Activated CD8-positive, alpha-beta memory T cell treated with anti-CD3 and anti-CD28 coated beads, Interleukin-2, amount 50 U/mL, for 1 hour (primary cell): ENCODE measurements around the gene ZNF14.
"Not testable (repeated sequence)": the region's sequence is repeated elsewhere in the genome, so short reads cannot be mapped to it uniquely, and the experiment has no call there.

Experiments used
- DNase-seq: peaks from one replicate; pipeline ENCODE4 v3.0.0-alpha.2; 2020; ENCODE audit errors: extremely low read depth

The ZNF14 gene

DNA sequence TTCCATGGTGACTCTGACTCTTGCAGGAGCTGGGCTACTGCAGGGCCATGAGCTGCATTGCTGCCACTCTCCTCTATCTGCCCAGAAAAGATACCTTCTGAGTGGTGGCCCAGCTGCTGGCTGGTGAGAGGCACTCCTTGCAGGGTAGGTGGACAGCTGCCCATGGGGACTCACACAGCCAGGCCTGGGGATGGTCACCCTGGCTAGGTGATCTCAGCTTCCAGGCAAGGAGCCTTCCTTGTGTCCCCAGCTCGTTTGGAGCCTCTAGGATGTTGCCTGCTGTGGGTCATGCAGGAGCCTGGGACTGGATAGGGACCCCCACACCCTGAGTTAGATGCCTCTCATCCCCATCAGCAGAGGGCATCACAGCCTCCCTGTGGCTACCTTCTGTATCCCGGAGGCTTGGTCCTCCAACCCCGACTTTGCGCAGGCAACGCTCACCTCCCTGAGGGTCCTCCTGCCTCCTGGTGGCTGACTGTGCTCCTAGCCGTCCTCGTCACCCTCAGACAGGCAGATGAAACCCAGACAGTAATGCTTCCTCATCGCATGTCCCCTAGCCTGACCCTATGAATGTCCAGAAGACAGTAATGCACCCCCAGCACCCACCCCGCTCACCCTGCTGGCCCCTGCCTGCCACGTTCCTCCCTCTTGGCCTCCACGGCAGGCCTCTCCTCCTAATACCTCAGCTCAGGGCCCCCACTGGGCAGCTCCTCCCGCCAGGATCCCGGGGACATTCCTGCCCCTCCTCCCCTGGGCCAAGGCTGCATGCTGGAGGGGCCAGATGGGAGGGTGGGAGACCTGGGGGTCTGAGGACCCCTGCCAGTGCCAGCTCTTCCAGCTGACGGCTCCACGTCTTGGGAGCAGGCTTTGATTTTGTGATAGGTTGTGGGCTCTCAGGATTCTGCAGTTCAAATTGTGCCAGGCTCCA, 13.6 kb upstream of the ZNF14 start:
- no peak for DNase-seq

DNA sequence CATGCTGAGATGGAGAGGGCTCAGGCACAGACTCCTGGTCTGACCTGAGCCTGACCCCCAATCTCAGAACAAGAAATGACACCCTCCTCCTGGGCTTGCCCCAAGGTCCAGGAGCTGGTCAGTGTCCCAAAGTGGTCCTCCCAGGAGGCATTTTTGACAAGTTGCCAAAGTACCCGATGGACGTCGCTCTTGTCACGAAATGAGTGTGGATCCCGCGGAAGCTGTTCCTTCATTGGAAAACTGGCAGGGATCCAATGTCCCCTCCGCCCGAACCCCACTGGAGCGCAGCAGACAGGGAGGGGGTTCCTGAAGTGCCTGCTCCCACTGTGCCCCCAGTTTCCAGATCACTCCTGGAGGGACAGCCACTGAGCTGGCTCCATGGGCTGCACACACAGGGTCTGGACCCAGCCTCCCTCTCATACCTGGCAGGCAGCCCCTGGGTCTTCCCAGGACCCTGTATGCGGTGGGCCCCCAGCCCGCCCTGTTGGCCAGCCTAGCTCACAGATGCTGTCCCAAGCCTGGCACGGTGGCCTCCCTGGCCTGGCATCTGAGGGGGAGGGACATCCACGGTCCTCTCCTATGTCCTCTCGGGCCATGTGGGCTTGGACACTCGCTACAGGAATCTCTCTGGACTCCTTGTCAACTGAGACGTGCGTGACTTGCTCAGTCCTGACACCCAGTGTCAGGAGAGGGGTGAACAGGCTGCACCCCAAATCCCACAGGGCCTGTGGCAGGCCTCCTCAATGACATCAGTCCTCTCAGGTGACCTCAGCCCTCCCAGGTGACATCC, 12.8 kb upstream of the ZNF14 start:
- DNase-seq: no peak

DNA sequence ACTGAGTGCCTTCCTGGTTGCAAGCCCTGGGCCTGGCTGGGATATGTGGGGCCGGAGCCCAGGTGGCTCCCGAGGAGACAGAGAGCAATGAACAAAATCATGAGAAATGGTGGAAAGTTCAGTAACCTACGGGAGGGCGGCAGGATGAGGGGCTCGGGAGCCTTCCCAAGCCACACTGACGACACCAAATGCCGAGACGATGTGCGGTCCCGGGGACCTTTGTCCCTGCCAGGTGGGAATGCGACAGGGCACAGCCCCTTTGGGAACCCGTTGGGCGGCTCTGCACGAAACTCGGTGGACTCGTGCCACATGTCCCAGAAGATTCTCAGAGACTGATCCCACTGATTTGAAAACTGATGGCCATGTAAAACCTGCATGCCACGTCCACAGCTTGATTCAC, 11.7 kb upstream of the ZNF14 start:
- no peak for DNase-seq

DNA sequence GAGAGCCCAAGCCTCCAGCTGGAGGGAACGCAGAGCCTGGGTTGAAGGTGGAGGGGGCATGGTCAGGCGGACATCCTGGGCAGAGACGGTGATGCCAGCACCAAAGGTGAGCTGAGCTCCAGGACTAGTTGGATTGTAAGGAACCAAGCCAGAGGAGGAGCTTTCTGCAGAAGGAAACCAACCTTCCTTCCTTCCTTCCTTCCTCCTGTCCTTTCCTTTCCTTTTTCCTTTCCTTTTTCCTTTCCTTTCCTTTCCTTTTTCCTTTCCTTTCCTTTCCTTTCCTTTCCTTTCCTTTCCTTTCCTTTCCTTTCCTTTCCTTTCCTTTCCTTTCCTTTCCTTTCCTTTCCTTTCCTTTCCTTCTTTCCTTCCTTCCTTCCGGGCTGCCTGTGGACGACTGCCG, 11.0 kb upstream of the ZNF14 start:
- DNase-seq: not testable (repeated sequence)

DNA sequence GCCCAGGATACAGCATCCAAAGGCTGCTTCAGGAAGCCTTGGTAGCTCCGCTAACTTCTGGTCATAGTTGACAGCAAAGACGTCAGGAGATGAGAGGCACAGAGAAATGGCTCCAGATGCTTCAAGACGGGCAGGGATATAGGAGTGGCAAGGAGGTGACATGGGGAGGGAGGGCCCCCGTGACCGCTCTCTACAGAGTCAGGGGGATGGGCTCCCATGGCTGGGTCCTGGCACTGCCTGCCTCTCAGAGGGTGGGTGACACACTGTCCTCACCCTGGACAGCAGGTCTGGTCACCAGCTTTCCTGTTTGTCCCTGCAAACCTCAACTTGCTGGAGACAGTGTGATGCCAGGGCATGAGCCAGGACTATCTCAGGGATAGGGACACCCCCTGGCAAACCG, 10.3 kb upstream of the ZNF14 start:
- DNase-seq: no peak

DNA sequence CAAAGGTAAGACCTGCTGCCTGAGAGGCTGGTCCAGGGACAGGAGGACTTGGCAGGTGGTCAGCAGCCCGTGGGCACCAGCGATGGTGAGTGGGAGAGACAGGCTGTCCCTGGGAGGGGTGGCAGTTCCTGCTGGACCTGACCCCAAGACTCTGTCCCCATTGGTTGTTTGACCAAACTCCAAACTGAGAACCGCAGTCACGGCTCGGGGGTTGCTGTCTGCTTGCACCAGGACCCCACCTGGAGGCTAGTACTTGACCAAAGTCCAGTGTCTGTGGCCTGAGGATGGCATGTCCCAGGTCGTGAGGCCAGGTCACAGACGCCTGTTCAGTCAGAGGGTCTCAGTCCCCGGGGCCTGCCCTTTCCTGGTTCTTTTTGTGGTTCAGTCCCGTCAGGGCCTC, 9.9 kb upstream of the ZNF14 start:
- DNase-seq: no peak

DNA sequence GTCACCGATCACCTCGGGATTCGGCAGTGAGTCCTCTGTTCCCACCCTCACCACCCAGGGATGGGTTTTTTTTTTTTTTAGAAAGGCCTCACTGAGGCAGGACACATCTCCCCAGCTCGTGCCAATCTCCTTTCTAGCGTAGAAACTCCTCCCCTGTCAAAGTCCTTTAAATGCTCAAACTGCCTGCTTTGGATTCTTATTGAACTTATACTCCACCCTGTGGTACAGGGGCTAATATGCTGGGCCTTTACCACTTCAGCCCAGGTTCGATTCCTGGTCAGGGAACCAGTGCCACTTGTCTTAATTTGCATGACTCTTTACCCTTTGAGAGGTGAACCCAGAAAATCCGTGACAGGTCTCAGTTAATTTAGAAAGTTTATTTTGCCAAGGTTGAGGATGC, 8.3 kb upstream of the ZNF14 start:
- no peak for DNase-seq

DNA sequence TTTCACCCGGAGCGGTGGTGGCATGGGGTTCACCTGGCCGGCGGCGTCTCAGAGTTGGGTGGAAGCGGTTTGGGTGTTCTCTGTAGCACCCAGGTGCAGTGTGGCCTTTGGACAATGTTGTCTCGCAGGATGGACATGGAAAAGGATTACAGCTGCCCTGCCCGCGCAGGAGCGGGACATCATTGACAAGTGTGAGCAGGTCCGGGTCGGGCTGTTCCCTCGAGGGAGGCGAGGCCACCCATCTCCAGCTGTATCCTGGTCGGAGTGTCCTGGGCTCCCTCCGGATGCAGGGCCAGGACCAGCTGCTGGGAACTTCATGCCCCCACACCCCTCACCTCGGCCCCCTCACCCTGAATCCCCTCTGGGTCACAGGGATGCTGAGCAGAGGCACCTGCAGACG, 7.8 kb upstream of the ZNF14 start:
- DNase-seq: no peak

DNA sequence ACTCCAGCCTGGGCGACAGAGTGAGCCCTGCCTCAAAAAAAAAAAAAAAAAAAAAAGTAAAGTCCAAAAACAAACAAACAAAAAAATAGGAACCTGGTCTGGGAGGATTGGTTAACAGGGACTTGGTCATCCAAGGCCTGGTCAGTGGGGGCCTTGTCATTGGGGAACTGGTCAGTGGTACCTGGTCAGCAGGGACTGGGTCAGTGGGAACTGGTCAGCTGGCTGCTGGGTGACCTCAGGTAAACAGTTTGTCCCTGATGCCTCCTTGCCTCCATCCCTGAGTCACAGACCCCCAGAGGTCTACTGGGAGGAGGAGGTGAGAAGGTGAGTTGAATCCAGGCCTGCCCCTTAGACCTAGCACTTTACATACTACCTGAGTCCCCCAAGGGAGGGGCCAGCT, 5.7 kb upstream of the ZNF14 start:
- no peak for DNase-seq

DNA sequence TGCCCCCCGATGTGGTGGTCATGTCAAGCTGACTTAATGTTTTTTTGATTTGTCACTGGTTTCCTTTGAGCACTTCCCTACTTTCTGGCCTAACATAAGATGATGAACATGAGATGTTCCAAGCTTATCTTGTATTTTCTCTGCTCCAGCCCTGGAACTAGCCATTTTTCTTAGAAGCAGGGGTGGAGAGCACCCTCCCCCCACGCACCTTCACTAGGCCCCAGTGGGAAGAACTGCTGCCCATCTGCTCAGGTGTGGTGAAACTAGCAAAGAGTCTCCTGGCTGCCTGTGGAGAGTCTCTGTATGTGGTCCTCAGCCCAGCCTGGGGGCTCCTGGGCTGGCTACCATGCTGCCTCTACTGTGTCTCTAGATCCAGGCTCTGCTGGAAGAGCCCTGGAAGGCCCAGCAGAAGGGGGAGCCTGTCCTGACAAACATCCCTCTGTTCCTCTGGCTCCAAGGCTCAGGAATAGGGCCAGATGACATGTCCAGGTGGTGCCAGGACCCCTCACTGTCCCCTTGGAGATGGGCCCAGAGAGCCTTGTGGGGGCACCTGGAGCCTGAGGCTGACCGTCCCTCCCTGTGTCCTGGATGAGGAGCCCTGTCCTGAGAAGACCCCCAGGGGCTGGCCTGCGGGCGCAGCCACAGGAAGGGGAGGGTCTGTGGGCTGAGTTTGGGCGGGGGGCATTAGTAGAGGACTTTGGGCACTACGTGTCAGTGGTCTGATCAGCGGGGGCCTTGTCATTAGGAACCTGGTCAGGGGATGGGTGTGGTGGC, 4.8 kb upstream of the ZNF14 start:
- DNase-seq: no peak

DNA sequence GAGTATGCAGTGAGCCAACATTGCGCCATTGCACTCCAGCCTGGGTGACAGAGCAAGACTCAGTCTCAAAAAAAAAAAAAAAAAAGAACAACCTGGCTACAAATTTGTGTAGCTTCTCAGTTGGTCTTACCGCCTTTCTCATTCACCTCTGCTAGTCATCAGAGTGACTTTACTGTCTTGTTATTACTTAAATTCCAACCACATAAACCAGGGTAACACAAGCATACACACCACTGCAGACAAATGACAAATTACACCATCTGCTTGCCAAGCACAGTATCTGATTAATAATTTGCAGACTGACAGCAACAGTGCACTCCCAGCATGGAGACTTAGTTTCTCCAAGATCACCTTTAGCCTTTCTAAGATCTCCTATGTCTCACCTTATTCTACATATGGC, 11.0 kb downstream of the ZNF14 start:
- no peak for DNase-seq

DNA sequence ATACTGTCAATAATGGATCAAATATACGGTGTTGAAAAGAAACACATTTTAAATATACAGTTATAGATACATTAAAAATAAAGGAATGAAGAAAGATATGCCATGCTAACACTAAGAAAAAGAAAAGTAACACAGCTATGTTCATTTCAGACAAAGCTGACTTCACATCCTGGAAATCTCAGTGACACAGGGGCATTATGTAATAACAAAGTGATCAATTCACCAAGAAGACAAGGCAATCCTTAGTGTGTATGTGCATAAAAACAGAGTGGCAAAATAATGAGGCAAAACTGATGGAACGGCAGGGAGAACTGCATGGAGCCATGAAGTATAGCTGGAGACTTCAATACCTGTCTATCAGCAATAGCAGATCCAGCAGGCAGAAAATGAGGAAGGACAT, 13.1 kb downstream of the ZNF14 start:
- no peak for DNase-seq

DNA sequence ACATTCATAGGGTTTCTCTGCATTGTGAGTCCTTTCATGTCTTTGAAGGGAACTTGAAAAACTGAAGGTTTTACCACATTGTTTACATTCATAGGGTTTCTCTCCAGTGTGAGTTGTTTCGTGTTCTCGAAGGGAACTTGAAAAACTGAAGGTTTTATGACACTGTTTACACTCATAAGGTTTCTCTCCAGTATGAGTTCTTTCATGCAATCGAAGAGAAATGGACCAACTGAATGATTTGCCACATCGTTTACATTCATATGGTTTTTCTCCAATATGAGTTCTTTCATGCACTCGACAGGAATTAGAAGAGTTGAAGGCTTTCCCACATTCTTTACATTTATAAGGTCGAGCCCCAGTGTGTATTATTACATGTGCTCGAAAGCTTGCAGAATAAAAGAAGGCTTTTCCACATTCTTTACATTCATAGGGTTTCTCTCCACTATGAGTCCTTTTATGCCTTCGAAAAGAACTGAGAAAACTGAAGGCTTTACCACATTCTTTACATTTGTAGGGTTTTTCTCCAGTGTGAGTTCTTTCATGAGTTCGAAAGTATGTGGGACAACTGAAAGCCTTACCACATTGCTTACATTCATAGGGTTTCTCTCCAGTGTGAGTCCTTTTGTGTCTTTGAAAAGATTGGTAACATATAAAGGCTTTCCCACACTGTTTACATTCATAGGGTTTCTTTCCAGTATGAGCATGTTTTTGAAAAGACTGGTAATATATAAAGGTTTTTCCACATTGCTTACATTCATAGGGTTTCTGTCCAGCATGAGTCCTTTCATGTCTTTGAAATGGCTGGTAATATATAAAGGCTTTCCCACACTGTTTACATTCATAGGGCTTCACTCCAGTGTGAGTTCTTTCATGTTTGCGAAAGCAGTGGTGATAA, 20.7 kb downstream of the ZNF14 start:
- no peak for DNase-seq

DNA sequence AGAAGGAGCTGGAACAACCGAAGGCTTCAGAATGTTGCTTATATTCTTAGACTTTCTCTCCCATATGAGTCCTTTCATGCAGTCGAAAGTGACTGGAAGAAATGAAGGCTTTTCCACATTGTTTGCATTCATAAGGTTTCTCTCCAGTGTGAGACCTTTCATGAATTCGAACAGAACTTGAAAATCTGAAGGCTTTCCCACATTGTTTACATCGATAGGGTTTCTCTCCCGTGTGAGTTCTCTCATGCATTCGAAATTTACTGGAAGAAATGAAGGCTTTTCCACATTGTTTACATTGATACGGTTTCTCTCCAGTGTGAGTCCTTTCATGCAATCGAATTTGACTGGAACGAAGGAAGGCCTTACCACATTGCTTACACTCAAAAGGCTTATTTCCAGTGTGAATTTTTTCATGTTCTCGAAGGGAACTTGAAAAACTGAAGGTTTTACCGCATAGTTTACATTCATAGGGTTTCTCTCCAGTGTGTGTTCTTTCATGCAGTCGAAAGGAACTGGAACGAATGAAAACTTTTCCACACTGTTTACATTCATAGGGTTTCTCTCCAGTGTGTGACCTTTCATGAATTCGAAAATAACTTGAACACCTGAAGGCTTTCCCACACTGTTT, 21.5 kb downstream of the ZNF14 start:
- no peak for DNase-seq

DNA sequence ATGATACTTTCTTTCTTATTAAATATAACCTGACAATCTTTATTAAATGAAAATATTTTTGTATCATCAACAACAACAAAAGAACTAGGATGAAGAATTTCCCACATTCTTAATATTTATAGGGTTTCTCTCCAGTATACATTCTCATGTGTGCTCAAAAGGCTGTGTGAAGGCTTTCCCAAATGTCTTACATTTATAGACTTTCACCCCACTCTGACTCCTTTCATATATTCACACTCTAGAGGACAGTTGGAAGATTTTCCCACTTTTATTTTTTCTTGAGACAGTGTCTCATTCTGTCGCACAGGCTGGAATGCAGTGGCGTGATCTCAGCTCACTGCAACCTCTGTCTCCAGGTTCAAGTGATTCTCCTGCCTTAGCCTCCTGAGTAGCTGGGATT, 22.4 kb downstream of the ZNF14 start:
- no peak for DNase-seq

DNA sequence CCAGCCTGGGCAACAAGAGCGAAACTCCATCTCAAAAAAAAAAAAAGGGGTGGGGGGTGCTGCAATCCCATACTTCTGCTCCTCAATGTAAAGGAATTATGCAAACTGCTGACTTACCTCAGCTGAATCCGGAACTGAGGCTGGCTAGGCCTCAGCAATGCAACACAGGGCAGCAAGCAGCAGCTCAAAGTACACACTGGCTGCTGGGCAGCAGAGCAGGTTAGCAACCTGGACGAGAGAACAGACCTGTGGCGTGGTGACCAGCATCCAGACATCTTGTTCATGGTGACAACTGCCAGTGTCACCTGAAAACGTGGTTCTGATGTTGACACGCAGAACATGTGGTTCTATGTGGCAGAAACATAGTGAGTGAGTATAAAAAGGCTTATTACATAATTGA, 28.1 kb downstream of the ZNF14 start:
- DNase-seq: no peak

DNA sequence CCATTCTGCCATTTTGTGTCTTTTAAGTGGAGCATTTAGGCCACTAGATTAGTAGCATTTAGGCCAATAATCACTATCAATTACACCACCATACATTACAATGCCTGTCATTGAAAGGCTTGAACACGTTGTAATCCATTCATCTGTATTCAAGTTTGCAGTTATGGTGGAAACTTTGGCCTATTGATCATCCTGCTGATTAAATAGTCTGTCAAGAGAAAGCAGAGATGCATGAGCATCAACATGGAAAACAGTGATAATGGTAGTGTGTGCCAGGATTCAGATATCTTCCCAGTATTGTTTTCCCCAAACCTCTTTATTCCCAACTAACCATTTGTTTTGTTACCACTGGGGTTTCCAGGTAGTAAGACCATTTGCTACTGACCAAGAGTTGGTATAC, 32.4 kb downstream of the ZNF14 start:
- not testable (repeated sequence) for DNase-seq

DNA sequence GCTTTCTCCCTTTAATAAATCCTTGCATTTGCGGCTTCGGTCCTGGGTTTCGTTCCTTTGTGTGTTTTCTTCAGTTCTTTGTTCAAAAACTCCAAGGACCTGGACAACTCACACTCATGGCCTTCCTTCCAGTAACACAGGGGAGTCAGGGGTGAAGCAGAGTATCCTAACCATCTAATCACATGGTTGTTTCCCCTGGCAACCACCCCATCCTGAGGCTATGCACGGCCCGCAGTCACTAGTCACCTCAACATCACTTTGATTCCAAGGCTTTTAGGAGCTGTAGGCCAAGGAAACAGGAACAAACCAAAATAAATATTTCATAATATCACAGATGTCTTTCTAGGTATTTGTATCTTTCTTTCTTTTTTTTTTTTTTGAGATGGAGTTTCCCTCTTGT, 35.3 kb downstream of the ZNF14 start:
- DNase-seq: no peak

DNA sequence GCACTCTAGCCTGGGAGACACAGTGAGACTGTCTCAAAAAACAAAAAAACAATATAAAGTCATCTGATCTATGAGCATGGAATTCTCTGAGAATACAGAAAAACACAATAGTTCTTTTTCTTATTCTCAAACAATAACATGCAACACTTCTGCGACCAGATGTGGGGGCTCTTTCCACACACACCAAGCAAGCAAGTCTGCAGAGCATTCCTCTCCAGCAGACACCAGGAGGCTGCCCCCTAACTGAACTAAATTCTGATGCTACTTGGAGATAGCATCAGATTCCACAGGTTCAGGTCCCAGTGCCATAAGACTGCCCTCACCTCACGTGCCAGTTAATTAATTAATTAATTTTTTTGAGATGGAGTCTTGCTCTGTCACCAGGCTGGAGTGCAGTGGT, 36.5 kb downstream of the ZNF14 start:
- no peak for DNase-seq

DNA sequence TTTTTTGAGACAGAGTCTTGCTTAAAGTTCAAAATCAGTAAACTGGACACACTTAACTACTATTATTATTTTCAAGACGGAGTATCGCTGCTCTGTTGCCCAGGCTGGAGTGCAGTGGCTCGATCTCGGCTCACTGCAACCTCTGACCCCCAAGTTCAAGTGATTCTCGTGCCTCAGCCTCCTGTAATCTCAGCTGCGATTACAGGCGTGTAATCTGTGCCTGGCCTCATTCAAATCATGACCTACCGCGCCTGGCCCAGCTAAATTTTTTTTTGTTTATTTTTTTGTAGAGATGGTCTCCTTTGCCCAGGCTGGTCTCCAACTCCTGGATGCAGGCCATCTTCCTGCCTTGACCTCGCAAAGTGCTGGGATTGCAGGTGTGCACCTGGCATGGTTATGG, 41.2 kb downstream of the ZNF14 start:
- no peak for DNase-seq

DNA sequence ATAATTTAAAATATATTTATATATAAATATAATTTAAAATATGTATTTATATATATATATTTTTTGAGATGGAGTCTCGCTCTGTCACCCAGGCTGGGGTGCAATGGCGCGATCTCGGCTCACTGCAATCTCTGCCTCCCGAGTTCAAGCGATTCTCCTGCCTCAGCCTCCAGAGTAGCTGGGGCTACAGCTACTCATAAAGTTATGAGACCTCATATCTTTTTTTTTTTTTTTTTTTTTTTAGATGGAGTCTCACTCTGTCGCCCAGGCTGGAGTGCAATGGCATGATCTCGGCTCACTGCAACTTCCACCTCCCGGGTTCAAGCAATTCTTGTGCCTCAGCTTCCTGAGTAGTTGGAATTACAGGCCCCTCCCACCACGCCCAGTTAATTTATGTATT, 43.9 kb downstream of the ZNF14 start:
- not testable (repeated sequence) for DNase-seq
